ENCODE data around the gene BRWD1. TPM values are rescaled to one million over a fixed set of nuclear protein-coding genes. Genes with fewer than 3 reads are reported as not detected.

Gene BRWD1
- total and polyA plus RNA-seq, 2 experiments from 2014 or later: 35.2 to 75.5 TPM

DNA sequence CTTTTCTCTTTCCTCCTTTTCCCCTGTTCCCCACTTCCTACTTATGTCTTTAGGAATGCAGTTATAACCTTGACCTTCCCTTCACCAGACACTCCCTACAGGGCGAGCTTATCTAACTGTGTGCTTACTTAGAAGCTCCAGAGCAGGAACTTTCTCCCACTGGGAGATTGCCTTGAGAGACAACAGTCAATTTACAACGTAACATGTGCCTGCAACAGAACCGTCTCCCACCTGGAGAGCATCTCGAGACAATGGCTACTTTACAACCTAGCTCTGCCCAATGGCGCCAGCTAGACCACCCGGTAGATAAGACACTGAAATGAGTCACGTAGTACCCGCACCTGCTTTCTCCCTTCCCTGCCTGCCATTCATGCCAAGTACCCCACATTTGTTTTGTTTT is 18.7 kb upstream of the BRWD1 start:
- H2AFZ ChIP-seq: peak overlapping the region; percentile 60
- peaks cover 6% of the 10 kb centered on the region for H3K4me1 ChIP-seq (ENCODE audit: insufficient read depth)
- no peaks in the 10 kb centered on the region; the same call in 1 of the 2 replicates for H4K20me1 ChIP-seq (replicated peaks; ENCODE audit: insufficient read depth)
- peaks cover 9% of the 10 kb centered on the region for H3K27me3 Mint-ChIP-seq (ENCODE audit: insufficient read depth, low read depth, poor library complexity)
- no peak overlapping the region for H3K4me2 ChIP-seq
- H3K79me2 ChIP-seq (replicated peaks; ENCODE audit: insufficient read depth): no peaks in the 10 kb centered on the region
- H3K36me3 Mint-ChIP-seq (ENCODE audit: low read depth): no peaks in the 10 kb centered on the region
- H3K27me3 ChIP-seq (ENCODE audit: insufficient read depth): no peaks in the 10 kb centered on the region
- H3K9me3 Mint-ChIP-seq: peaks cover 2% of the 10 kb centered on the region; the same call in 1 of the 3 replicates
- ATAC-seq (peak; percentile 88), DNase-seq (ENCODE audit: low spot score) (peak; percentile 52)
- H3K4me3 Mint-ChIP-seq: no peak overlapping the region
- H3K27ac ChIP-seq (ENCODE audit: low read depth): peak overlapping the region; percentile 35; the same call in 1 of the 2 replicates
- no peaks in the 10 kb centered on the region for H3K9me2 ChIP-seq (ENCODE audit: insufficient read depth)
- TF ChIP-seq STAT1 (IDR thresholded peaks at IDR 0.05; ENCODE audit: unreplicated experiment): no peak
- H3K27ac Mint-ChIP-seq: peak overlapping the region; percentile 46; the same call in 1 of the 2 replicates
- no peak overlapping the region for H3K4me3 ChIP-seq
- 0 out of 2 replicates have a peak, but pooled peaks cover 4% of the 10 kb centered on the region for H3F3A ChIP-seq (replicated peaks; ENCODE audit: low read depth)
- H3K4me1 Mint-ChIP-seq: peaks cover 9% of the 10 kb centered on the region
- no peaks in the 10 kb centered on the region for H3K36me3 ChIP-seq (ENCODE audit: insufficient read depth)

DNA sequence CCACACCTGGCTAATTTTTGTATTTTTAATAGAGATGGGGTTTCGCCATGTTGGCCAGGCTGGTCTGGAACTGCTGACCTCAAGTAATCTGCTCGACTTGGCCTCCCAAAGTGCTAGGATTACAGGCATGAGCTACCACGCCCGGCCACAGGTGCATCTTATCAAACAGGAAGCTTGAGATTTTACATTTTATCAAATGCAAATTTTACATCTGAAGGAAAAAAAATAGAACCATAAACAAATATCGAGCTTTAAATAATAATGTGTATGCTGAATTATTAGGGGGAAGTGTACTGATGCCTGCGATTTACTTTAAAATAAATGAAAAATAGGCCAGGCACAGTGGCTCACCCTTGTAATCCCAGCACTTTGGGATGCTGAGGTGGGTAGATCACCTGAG is 16.6 kb upstream of the BRWD1 start:
- no peaks in the 10 kb centered on the region for H3K9me2 ChIP-seq (ENCODE audit: insufficient read depth)
- no peaks in the 10 kb centered on the region for H3F3A ChIP-seq (replicated peaks; ENCODE audit: low read depth)
- H3K79me2 ChIP-seq (replicated peaks; ENCODE audit: insufficient read depth): no peaks in the 10 kb centered on the region
- no peak overlapping the region for H3K4me3 ChIP-seq
- no peak overlapping the region for H3K4me2 ChIP-seq
- Mint-ChIP-seq H3K9me3 (peaks cover 2% of the 10 kb centered on the region; the same call in 1 of the 3 replicates), H3K4me3 (no peak overlapping the region), H3K27me3 (ENCODE audit: insufficient read depth, low read depth, poor library complexity) (peaks cover 7% of the 10 kb centered on the region), H3K36me3 (ENCODE audit: low read depth) (peaks cover 5% of the 10 kb centered on the region; the same call in 1 of the 3 replicates), H3K27ac (no peak overlapping the region), H3K4me1 (peaks cover 15% of the 10 kb centered on the region)
- H2AFZ ChIP-seq: no peak overlapping the region
- H4K20me1 ChIP-seq (replicated peaks; ENCODE audit: insufficient read depth): no peaks in the 10 kb centered on the region; the same call in 1 of the 2 replicates
- H3K27ac ChIP-seq (ENCODE audit: low read depth): no peak overlapping the region
- no peaks in the 10 kb centered on the region for H3K36me3 ChIP-seq (ENCODE audit: insufficient read depth)
- ATAC-seq (no peak), DNase-seq (ENCODE audit: low spot score) (no peak)
- H3K27me3 ChIP-seq (ENCODE audit: insufficient read depth): no peaks in the 10 kb centered on the region
- H3K4me1 ChIP-seq (ENCODE audit: insufficient read depth): peaks cover 6% of the 10 kb centered on the region
- TF ChIP-seq ZNF114 (CRISPR knock-in tag; IDR thresholded peaks at IDR 0.05) (no peak), EZH2phosphoT487 (IDR thresholded peaks at IDR 0.05; ENCODE audit: unreplicated experiment) (no peak)
- TF ChIP-seq, protein P1, sequence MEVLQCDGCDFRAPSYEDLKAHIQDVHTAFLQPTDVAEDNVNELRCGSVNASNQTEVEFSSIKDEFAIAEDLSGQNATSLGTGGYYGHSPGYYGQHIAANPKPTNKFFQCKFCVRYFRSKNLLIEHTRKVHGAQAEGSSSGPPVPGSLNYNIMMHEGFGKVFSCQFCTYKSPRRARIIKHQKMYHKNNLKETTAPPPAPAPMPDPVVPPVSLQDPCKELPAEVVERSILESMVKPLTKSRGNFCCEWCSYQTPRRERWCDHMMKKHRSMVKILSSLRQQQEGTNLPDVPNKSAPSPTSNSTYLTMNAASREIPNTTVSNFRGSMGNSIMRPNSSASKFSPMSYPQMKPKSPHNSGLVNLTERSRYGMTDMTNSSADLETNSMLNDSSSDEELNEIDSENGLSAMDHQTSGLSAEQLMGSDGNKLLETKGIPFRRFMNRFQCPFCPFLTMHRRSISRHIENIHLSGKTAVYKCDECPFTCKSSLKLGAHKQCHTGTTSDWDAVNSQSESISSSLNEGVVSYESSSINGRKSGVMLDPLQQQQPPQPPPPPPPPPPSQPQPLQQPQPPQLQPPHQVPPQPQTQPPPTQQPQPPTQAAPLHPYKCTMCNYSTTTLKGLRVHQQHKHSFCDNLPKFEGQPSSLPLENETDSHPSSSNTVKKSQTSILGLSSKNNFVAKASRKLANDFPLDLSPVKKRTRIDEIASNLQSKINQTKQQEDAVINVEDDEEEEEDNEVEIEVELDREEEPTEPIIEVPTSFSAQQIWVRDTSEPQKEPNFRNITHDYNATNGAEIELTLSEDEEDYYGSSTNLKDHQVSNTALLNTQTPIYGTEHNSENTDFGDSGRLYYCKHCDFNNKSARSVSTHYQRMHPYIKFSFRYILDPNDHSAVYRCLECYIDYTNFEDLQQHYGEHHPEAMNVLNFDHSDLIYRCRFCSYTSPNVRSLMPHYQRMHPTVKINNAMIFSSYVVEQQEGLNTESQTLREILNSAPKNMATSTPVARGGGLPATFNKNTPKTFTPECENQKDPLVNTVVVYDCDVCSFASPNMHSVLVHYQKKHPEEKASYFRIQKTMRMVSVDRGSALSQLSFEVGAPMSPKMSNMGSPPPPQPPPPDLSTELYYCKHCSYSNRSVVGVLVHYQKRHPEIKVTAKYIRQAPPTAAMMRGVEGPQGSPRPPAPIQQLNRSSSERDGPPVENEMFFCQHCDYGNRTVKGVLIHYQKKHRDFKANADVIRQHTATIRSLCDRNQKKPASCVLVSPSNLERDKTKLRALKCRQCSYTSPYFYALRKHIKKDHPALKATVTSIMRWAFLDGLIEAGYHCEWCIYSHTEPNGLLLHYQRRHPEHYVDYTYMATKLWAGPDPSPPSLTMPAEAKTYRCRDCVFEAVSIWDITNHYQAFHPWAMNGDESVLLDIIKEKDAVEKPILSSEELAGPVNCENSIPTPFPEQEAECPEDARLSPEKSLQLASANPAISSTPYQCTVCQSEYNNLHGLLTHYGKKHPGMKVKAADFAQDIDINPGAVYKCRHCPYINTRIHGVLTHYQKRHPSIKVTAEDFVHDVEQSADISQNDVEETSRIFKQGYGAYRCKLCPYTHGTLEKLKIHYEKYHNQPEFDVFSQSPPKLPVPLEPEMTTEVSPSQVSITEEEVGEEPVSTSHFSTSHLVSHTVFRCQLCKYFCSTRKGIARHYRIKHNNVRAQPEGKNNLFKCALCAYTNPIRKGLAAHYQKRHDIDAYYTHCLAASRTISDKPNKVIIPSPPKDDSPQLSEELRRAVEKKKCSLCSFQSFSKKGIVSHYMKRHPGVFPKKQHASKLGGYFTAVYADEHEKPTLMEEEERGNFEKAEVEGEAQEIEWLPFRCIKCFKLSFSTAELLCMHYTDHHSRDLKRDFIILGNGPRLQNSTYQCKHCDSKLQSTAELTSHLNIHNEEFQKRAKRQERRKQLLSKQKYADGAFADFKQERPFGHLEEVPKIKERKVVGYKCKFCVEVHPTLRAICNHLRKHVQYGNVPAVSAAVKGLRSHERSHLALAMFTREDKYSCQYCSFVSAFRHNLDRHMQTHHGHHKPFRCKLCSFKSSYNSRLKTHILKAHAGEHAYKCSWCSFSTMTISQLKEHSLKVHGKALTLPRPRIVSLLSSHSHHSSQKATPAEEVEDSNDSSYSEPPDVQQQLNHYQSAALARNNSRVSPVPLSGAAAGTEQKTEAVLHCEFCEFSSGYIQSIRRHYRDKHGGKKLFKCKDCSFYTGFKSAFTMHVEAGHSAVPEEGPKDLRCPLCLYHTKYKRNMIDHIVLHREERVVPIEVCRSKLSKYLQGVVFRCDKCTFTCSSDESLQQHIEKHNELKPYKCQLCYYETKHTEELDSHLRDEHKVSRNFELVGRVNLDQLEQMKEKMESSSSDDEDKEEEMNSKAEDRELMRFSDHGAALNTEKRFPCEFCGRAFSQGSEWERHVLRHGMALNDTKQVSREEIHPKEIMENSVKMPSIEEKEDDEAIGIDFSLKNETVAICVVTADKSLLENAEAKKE (CRISPR knock-in tag; IDR thresholded peaks at IDR 0.05): no peak

Data from GM23338 (cell line).